Osteocyte (in vitro differentiated cells): ENCODE results near the gene CYB5D1. TPM values are rescaled to one million over a fixed set of nuclear protein-coding genes. Genes with fewer than 3 reads are reported as not detected.

Experiments used
- DNase-seq: peaks from one replicate; pipeline ENCODE4 v3.0.0; 2021; ENCODE audit warnings: mixed read lengths; ENCODE audit not compliant: unreplicated experiment; ENCODE audit errors: extremely low spot score
- H3K27ac Mint-ChIP-seq: one replicate; pipeline ENCODE4 v1.8.0; 2021; ENCODE audit warnings: mild to moderate bottlenecking, mixed read lengths; ENCODE audit not compliant: unreplicated experiment
- H3K27me3 Mint-ChIP-seq: one replicate; pipeline ENCODE4 v1.8.0; 2021; ENCODE audit warnings: mixed read lengths; ENCODE audit not compliant: unreplicated experiment
- H3K36me3 Mint-ChIP-seq: one replicate; pipeline ENCODE4 v1.8.0; 2021; ENCODE audit warnings: mixed read lengths; ENCODE audit not compliant: unreplicated experiment
- H3K4me1 Mint-ChIP-seq: one replicate; pipeline ENCODE4 v1.8.0; 2021; ENCODE audit warnings: mixed read lengths; ENCODE audit not compliant: unreplicated experiment
- H3K4me3 Mint-ChIP-seq: one replicate; pipeline ENCODE4 v1.8.0; 2021; ENCODE audit warnings: mild to moderate bottlenecking, moderate library complexity, mixed read lengths; ENCODE audit not compliant: unreplicated experiment
- H3K9me3 Mint-ChIP-seq: one replicate; pipeline ENCODE4 v1.8.0; 2021; ENCODE audit warnings: mixed read lengths; ENCODE audit not compliant: unreplicated experiment
- total RNA-seq: library from RNA; stranded (reverse); gene quantifications from 2 replicates; pipeline ENCODE4 v1.2.1, GENCODE V29; 2021
- TF ChIP-seq, protein P1 (sequence below): fragments of 200-600 bp; sonication (generic); IDR thresholded peaks from 2 replicates; pipeline ENCODE4 v1.5.0; 2021; ENCODE audit warnings: antibody characterized with exemption, mild to moderate bottlenecking, moderate library complexity

Gene CYB5D1
- total RNA-seq, 1 donor from 2014 or later = 8.5 TPM

DNA sequence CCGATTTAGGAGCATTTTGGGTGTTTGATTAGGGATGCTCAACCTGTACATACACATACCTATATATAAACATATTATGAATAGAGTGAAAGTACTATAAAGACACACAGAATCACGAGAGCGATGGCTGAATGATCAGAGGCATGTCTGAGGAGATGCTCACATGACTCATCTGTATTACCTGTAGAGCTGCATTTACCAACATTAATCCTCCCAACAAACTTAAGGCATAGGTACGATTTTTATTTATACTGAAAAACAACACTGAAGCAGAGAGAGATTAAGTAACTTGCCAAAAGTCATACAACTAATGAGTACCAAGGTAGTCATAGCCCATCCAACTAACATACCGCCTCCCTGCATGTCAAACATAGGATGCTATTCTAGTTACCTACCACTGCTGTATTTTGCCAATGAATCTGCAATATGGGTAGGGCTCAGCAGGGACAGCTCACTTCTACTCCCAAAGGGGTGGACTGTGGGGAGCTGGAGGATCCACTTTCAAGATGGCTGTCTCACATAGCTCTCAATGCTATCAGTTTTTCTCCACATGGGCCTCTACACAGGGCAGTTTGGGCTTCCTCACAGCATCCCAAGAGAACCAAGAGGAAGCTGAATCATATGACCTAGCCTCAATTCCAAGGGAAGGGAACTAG, 7.3 kb downstream of the CYB5D1 start:
- Mint-ChIP-seq H3K36me3 (peaks cover 16% of the 10 kb centered on the region), H3K9me3 (no peaks in the 10 kb centered on the region), H3K27ac (no peak overlapping the region), H3K4me1 (peaks cover 6% of the 10 kb centered on the region), H3K27me3 (no peaks in the 10 kb centered on the region), H3K4me3 (no peak overlapping the region)
- TF ChIP-seq, protein P1, sequence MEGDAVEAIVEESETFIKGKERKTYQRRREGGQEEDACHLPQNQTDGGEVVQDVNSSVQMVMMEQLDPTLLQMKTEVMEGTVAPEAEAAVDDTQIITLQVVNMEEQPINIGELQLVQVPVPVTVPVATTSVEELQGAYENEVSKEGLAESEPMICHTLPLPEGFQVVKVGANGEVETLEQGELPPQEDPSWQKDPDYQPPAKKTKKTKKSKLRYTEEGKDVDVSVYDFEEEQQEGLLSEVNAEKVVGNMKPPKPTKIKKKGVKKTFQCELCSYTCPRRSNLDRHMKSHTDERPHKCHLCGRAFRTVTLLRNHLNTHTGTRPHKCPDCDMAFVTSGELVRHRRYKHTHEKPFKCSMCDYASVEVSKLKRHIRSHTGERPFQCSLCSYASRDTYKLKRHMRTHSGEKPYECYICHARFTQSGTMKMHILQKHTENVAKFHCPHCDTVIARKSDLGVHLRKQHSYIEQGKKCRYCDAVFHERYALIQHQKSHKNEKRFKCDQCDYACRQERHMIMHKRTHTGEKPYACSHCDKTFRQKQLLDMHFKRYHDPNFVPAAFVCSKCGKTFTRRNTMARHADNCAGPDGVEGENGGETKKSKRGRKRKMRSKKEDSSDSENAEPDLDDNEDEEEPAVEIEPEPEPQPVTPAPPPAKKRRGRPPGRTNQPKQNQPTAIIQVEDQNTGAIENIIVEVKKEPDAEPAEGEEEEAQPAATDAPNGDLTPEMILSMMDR = no peak
- no peak for DNase-seq

DNA sequence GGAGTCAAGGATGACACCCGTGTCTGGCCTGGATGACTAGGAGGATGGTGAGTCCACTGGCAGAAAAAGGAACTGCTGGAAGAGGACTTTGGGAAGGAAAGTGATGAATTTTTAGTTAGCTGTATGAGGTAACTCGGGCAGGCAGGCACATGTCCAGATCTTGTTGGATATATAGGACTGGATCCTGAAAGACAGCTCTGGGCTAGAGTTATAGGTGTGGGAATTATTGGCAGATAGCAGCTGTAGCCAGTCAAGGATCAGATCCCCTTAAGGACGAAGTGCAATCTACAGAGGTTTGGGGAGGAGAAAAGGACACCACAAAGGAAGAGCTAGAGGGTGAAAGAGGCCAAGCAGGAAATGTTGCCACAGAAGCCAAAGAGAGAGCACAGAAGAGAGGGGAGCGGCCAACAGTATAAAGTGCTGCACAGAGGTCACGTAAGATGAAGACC, 10.1 kb downstream of the CYB5D1 start:
- TF ChIP-seq, protein P1 = no peak
- Mint-ChIP-seq H3K27me3 (no peaks in the 10 kb centered on the region), H3K9me3 (no peaks in the 10 kb centered on the region), H3K4me1 (peaks cover 3% of the 10 kb centered on the region), H3K27ac (no peak overlapping the region), H3K4me3 (no peak overlapping the region), H3K36me3 (peaks cover 12% of the 10 kb centered on the region)
- no peak for DNase-seq

DNA sequence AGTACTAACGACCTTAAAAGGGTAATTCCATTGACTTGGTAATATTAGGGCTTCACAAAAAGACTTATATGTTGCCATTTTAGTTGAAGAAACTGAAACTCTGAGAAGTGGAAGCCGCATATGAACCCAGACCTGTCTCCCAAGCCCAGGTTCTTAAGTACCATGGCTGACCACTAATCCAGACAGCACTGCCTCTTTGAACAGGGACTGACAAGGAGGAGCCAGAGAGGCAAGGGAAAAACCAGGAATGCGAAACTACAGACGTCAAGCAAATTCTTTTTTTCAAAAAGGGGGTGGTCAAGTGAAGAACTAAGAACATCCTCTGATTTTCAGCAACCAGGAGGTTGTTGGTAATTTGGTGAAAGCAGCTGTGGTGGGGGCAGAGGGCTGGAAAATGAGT, 15.2 kb downstream of the CYB5D1 start:
- H3K36me3 Mint-ChIP-seq = peaks cover 23% of the 10 kb centered on the region
- TF ChIP-seq, protein P1 = no peak
- DNase-seq = no peak
- H3K9me3 Mint-ChIP-seq = no peaks in the 10 kb centered on the region
- no peaks in the 10 kb centered on the region for H3K4me1 Mint-ChIP-seq
- no peak overlapping the region for H3K4me3 Mint-ChIP-seq
- no peak overlapping the region for H3K27ac Mint-ChIP-seq
- H3K27me3 Mint-ChIP-seq = no peaks in the 10 kb centered on the region

DNA sequence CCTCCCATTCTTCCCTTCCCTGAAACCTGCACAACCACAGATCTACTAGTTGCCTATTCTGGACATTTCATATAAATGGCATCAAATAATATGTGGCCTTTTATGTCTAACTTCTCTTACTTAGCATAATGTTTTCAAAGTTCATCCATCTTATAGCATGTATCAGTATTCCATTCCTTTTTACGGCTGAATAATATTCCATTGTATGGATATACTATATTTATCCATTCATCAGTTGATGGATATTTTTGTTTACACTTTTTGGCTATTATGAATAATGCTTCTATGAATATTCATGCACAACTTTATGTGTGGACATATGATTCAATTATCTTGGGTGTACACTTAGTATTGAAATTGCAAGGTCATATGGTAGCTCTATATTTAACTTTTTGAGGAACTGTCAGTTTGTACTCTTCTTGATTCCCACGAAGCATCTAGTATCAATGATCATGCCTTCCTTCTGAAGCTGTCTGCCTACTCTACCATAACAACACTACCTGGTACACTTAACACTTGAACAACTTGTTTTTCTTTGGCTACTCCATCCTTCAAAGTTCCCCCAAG, 18.1 kb downstream of the CYB5D1 start:
- TF ChIP-seq, protein P1 = no peak
- peaks cover 23% of the 10 kb centered on the region for H3K36me3 Mint-ChIP-seq
- no peaks in the 10 kb centered on the region for H3K4me1 Mint-ChIP-seq
- no peak overlapping the region for H3K27ac Mint-ChIP-seq
- H3K27me3 Mint-ChIP-seq = no peaks in the 10 kb centered on the region
- no peak overlapping the region for H3K4me3 Mint-ChIP-seq
- no peak for DNase-seq
- no peaks in the 10 kb centered on the region for H3K9me3 Mint-ChIP-seq

DNA sequence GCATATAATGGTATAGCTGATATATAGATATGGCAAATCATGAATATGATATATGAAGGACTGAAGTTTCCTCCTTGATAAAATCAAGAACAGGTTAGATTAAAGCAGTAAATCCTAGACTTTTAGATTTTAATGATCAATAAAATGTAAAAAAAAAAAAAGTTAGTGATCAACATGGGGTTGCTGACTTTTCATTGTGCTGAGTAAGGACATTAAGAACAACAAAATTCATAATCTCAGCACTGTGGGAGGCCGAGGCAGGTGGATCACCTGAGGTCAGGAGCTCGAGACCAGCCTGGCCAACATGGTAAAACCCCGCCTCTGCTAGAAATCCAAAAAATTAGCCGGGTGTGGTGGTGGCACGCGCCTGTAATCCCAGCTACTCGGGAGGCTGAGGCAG, 20.4 kb downstream of the CYB5D1 start:
- no peaks in the 10 kb centered on the region for H3K9me3 Mint-ChIP-seq
- H3K4me1 Mint-ChIP-seq = no peaks in the 10 kb centered on the region
- peaks cover 22% of the 10 kb centered on the region for H3K36me3 Mint-ChIP-seq
- DNase-seq = no peak
- TF ChIP-seq, protein P1 = no peak
- H3K4me3 Mint-ChIP-seq = no peak overlapping the region
- H3K27ac Mint-ChIP-seq = no peak overlapping the region
- no peaks in the 10 kb centered on the region for H3K27me3 Mint-ChIP-seq
